Measurements from ENCODE around the gene DHRS3.

The DHRS3 gene

GRCh38 chr1:12637693-12638092, 19.7 kb upstream of the DHRS3 start:
- peaks cover 0 to 17% of the 10 kb centered on the region in 2 donors for H3K9me3 ChIP-seq (ENCODE audit: control insufficient read depth in 2 of 2, low read length in 2 of 2)
- no peak overlapping the region for H3K9ac ChIP-seq (ENCODE audit: low read length in 2 of 2)
- no peaks in the 10 kb centered on the region for H3K27me3 ChIP-seq (ENCODE audit: control insufficient read depth in 1 of 2, insufficient read depth in 2 of 2, low read length in 2 of 2)
- no peaks in the 10 kb centered on the region for H3K36me3 ChIP-seq (ENCODE audit: control insufficient read depth in 2 of 2, insufficient read depth in 2 of 2, low read length in 2 of 2)
- H3K27ac ChIP-seq (ENCODE audit: low read length), result no peak overlapping the region
- peaks cover 3% of the 10 kb centered on the region for H3K4me1 ChIP-seq (ENCODE audit: control insufficient read depth, insufficient read depth, low read length)
- no peak overlapping the region for H3K4me3 ChIP-seq (ENCODE audit: low read length in 2 of 2)

GRCh38 chr1:12636098-12636950, 18.3 kb upstream of the DHRS3 start:
- Histone ChIP-seq H3K4me3 (ENCODE audit: low read length in 2 of 2) (no peak overlapping the region), H3K9ac (ENCODE audit: low read length in 2 of 2) (no peak overlapping the region), H3K27ac (ENCODE audit: low read length) (no peak overlapping the region), H3K4me1 (ENCODE audit: control insufficient read depth, insufficient read depth, low read length) (peaks cover 3% of the 10 kb centered on the region), H3K9me3 (ENCODE audit: control insufficient read depth in 2 of 2, low read length in 2 of 2) (peaks cover 0 to 17% of the 10 kb centered on the region in 2 donors), H3K27me3 (ENCODE audit: control insufficient read depth in 1 of 2, insufficient read depth in 2 of 2, low read length in 2 of 2) (no peaks in the 10 kb centered on the region), H3K36me3 (ENCODE audit: control insufficient read depth in 2 of 2, insufficient read depth in 2 of 2, low read length in 2 of 2) (no peaks in the 10 kb centered on the region)

- no peak overlapping the region for H3K27ac ChIP-seq (ENCODE audit: low read length)
- H3K9me3 ChIP-seq (ENCODE audit: control insufficient read depth in 2 of 2, low read length in 2 of 2), result peaks cover 0 to 8% of the 10 kb centered on the region in 2 donors
- no peak overlapping the region for H3K9ac ChIP-seq (ENCODE audit: low read length in 2 of 2)
- H3K27me3 ChIP-seq (ENCODE audit: control insufficient read depth in 1 of 2, insufficient read depth in 2 of 2, low read length in 2 of 2), result no peaks in the 10 kb centered on the region
- H3K36me3 ChIP-seq (ENCODE audit: control insufficient read depth in 2 of 2, insufficient read depth in 2 of 2, low read length in 2 of 2), result no peaks in the 10 kb centered on the region
- H3K4me3 ChIP-seq (ENCODE audit: low read length in 2 of 2), result no peak overlapping the region
- peaks cover 3% of the 10 kb centered on the region for H3K4me1 ChIP-seq (ENCODE audit: control insufficient read depth, insufficient read depth, low read length)
These were observed 16.7 kb upstream of the DHRS3 start for GRCh38 chr1:12634696-12635202.

GRCh38 chr1:12634156-12634555, 16.1 kb upstream of the DHRS3 start:
- H3K4me1 ChIP-seq (ENCODE audit: control insufficient read depth, insufficient read depth, low read length), result peaks cover 3% of the 10 kb centered on the region
- H3K36me3 ChIP-seq (ENCODE audit: control insufficient read depth in 2 of 2, insufficient read depth in 2 of 2, low read length in 2 of 2), result no peaks in the 10 kb centered on the region
- peaks cover 0 to 2% of the 10 kb centered on the region in 2 donors for H3K9me3 ChIP-seq (ENCODE audit: control insufficient read depth in 2 of 2, low read length in 2 of 2)
- no peak overlapping the region for H3K9ac ChIP-seq (ENCODE audit: low read length in 2 of 2)
- no peak overlapping the region for H3K27ac ChIP-seq (ENCODE audit: low read length)
- H3K4me3 ChIP-seq (ENCODE audit: low read length in 2 of 2), result no peak overlapping the region
- H3K27me3 ChIP-seq (ENCODE audit: control insufficient read depth in 1 of 2, insufficient read depth in 2 of 2, low read length in 2 of 2), result peaks cover 0 to 2% of the 10 kb centered on the region in 2 donors

GRCh38 chr1:12631571-12631970, 13.6 kb upstream of the DHRS3 start:
- Histone ChIP-seq H3K27me3 (ENCODE audit: control insufficient read depth in 1 of 2, insufficient read depth in 2 of 2, low read length in 2 of 2) (peaks cover 0 to 2% of the 10 kb centered on the region in 2 donors), H3K27ac (ENCODE audit: low read length) (no peak overlapping the region), H3K9me3 (ENCODE audit: control insufficient read depth in 2 of 2, low read length in 2 of 2) (no peaks in the 10 kb centered on the region), H3K4me1 (ENCODE audit: control insufficient read depth, insufficient read depth, low read length) (peaks cover 3% of the 10 kb centered on the region), H3K4me3 (ENCODE audit: low read length in 2 of 2) (no peak overlapping the region), H3K36me3 (ENCODE audit: control insufficient read depth in 2 of 2, insufficient read depth in 2 of 2, low read length in 2 of 2) (no peaks in the 10 kb centered on the region), H3K9ac (ENCODE audit: low read length in 2 of 2) (no peak overlapping the region)

- no peaks in the 10 kb centered on the region for H3K4me1 ChIP-seq (ENCODE audit: control insufficient read depth, insufficient read depth, low read length)
- H3K27ac ChIP-seq (ENCODE audit: low read length), result no peak overlapping the region
- H3K9ac ChIP-seq (ENCODE audit: low read length in 2 of 2), result no peak overlapping the region
- peaks cover 0 to 2% of the 10 kb centered on the region in 2 donors for H3K27me3 ChIP-seq (ENCODE audit: control insufficient read depth in 1 of 2, insufficient read depth in 2 of 2, low read length in 2 of 2)
- no peaks in the 10 kb centered on the region for H3K36me3 ChIP-seq (ENCODE audit: control insufficient read depth in 2 of 2, insufficient read depth in 2 of 2, low read length in 2 of 2)
- no peaks in the 10 kb centered on the region for H3K9me3 ChIP-seq (ENCODE audit: control insufficient read depth in 2 of 2, low read length in 2 of 2)
- no peak overlapping the region for H3K4me3 ChIP-seq (ENCODE audit: low read length in 2 of 2)
These were observed 13.0 kb upstream of the DHRS3 start for GRCh38 chr1:12630946-12631530.

GRCh38 chr1:12629985-12630760, 12.2 kb upstream of the DHRS3 start:
- Histone ChIP-seq H3K4me3 (ENCODE audit: low read length in 2 of 2) (no peak overlapping the region), H3K9me3 (ENCODE audit: control insufficient read depth in 2 of 2, low read length in 2 of 2) (no peaks in the 10 kb centered on the region), H3K27me3 (ENCODE audit: control insufficient read depth in 1 of 2, insufficient read depth in 2 of 2, low read length in 2 of 2) (peaks cover 0 to 2% of the 10 kb centered on the region in 2 donors), H3K4me1 (ENCODE audit: control insufficient read depth, insufficient read depth, low read length) (no peaks in the 10 kb centered on the region), H3K36me3 (ENCODE audit: control insufficient read depth in 2 of 2, insufficient read depth in 2 of 2, low read length in 2 of 2) (no peaks in the 10 kb centered on the region), H3K27ac (ENCODE audit: low read length) (no peak overlapping the region), H3K9ac (ENCODE audit: low read length in 2 of 2) (no peak overlapping the region)

GRCh38 chr1:12629511-12629956, 11.5 kb upstream of the DHRS3 start:
- Histone ChIP-seq H3K36me3 (ENCODE audit: control insufficient read depth in 2 of 2, insufficient read depth in 2 of 2, low read length in 2 of 2) (no peaks in the 10 kb centered on the region), H3K4me3 (ENCODE audit: low read length in 2 of 2) (no peak overlapping the region), H3K9ac (ENCODE audit: low read length in 2 of 2) (no peak overlapping the region), H3K27ac (ENCODE audit: low read length) (no peak overlapping the region), H3K9me3 (ENCODE audit: control insufficient read depth in 2 of 2, low read length in 2 of 2) (no peaks in the 10 kb centered on the region), H3K4me1 (ENCODE audit: control insufficient read depth, insufficient read depth, low read length) (no peaks in the 10 kb centered on the region), H3K27me3 (ENCODE audit: control insufficient read depth in 1 of 2, insufficient read depth in 2 of 2, low read length in 2 of 2) (peaks cover 0 to 2% of the 10 kb centered on the region in 2 donors)

GRCh38 chr1:12627296-12627695, 9.3 kb upstream of the DHRS3 start:
- peaks cover 13% of the 10 kb centered on the region for H3K4me1 ChIP-seq (ENCODE audit: control insufficient read depth, insufficient read depth, low read length)
- peaks cover 0 to 2% of the 10 kb centered on the region in 2 donors for H3K27me3 ChIP-seq (ENCODE audit: control insufficient read depth in 1 of 2, insufficient read depth in 2 of 2, low read length in 2 of 2)
- no peaks in the 10 kb centered on the region for H3K9me3 ChIP-seq (ENCODE audit: control insufficient read depth in 2 of 2, low read length in 2 of 2)
- no peak overlapping the region for H3K9ac ChIP-seq (ENCODE audit: low read length in 2 of 2)
- no peaks in the 10 kb centered on the region for H3K36me3 ChIP-seq (ENCODE audit: control insufficient read depth in 2 of 2, insufficient read depth in 2 of 2, low read length in 2 of 2)
- H3K4me3 ChIP-seq (ENCODE audit: low read length in 2 of 2), result no peak overlapping the region
- no peak overlapping the region for H3K27ac ChIP-seq (ENCODE audit: low read length)

- no peaks in the 10 kb centered on the region for H3K36me3 ChIP-seq (ENCODE audit: control insufficient read depth in 2 of 2, insufficient read depth in 2 of 2, low read length in 2 of 2)
These were observed 8.9 kb upstream of the DHRS3 start for GRCh38 chr1:12626888-12627287.

More at GRCh38 chr1:12626888-12627287, 8.9 kb upstream of the DHRS3 start:
- H3K4me1 ChIP-seq (ENCODE audit: control insufficient read depth, insufficient read depth, low read length), result peaks cover 17% of the 10 kb centered on the region
- peaks cover 0 to 2% of the 10 kb centered on the region in 2 donors for H3K27me3 ChIP-seq (ENCODE audit: control insufficient read depth in 1 of 2, insufficient read depth in 2 of 2, low read length in 2 of 2)
- H3K27ac ChIP-seq (ENCODE audit: low read length), result no peak overlapping the region
- no peak overlapping the region for H3K9ac ChIP-seq (ENCODE audit: low read length in 2 of 2)
- H3K9me3 ChIP-seq (ENCODE audit: control insufficient read depth in 2 of 2, low read length in 2 of 2), result no peaks in the 10 kb centered on the region
- H3K4me3 ChIP-seq (ENCODE audit: low read length in 2 of 2), result no peak overlapping the region
